ENCODE results near the gene POLL.

DNA sequence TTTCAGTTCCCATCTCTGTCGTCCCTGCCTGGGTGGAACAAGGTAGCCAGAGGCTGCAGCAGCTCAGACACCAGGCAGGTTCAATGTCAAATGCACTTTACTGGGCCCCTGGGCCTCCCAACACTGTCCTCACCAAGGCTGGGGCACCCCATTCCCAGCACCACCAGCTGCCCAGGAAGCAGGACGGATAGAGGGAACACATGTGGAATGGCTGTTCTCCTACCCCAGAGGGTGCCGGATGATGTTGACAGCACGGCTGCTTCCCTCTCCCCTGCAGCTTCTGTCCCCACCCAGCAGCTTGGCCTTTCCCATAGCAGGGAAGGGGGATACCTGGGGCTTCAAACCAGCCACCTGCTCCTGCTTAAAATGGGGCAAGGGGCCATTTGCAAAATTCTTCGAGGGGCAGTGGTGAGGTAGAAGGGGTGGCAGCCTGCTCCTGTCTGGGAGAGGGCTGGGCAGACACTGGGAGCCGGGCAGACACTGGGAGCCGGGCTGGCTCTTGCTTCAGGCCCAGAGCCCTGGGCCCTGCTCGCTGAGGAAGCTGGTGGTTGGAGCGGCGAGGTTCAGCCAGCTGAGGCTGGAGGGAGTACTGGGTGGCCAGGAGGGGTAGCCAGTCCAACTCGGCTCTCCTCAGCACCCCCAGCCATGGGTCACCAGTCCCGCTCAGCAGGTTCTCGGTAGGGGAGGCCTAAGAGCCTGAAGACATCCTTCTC is 9.1 kb downstream of the POLL start:
- TF ChIP-seq, protein P1, sequence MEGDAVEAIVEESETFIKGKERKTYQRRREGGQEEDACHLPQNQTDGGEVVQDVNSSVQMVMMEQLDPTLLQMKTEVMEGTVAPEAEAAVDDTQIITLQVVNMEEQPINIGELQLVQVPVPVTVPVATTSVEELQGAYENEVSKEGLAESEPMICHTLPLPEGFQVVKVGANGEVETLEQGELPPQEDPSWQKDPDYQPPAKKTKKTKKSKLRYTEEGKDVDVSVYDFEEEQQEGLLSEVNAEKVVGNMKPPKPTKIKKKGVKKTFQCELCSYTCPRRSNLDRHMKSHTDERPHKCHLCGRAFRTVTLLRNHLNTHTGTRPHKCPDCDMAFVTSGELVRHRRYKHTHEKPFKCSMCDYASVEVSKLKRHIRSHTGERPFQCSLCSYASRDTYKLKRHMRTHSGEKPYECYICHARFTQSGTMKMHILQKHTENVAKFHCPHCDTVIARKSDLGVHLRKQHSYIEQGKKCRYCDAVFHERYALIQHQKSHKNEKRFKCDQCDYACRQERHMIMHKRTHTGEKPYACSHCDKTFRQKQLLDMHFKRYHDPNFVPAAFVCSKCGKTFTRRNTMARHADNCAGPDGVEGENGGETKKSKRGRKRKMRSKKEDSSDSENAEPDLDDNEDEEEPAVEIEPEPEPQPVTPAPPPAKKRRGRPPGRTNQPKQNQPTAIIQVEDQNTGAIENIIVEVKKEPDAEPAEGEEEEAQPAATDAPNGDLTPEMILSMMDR (conservative IDR thresholded peaks at IDR 0.05; ENCODE audit: low read depth in 2 of 2) = no peak
- TF ChIP-seq, protein P2, sequence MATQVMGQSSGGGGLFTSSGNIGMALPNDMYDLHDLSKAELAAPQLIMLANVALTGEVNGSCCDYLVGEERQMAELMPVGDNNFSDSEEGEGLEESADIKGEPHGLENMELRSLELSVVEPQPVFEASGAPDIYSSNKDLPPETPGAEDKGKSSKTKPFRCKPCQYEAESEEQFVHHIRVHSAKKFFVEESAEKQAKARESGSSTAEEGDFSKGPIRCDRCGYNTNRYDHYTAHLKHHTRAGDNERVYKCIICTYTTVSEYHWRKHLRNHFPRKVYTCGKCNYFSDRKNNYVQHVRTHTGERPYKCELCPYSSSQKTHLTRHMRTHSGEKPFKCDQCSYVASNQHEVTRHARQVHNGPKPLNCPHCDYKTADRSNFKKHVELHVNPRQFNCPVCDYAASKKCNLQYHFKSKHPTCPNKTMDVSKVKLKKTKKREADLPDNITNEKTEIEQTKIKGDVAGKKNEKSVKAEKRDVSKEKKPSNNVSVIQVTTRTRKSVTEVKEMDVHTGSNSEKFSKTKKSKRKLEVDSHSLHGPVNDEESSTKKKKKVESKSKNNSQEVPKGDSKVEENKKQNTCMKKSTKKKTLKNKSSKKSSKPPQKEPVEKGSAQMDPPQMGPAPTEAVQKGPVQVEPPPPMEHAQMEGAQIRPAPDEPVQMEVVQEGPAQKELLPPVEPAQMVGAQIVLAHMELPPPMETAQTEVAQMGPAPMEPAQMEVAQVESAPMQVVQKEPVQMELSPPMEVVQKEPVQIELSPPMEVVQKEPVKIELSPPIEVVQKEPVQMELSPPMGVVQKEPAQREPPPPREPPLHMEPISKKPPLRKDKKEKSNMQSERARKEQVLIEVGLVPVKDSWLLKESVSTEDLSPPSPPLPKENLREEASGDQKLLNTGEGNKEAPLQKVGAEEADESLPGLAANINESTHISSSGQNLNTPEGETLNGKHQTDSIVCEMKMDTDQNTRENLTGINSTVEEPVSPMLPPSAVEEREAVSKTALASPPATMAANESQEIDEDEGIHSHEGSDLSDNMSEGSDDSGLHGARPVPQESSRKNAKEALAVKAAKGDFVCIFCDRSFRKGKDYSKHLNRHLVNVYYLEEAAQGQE (IDR thresholded peaks at IDR 0.05; ENCODE audit: unreplicated experiment) = no peak
- TF ChIP-seq EZH2phosphoT487 (IDR thresholded peaks at IDR 0.05; ENCODE audit: unreplicated experiment) (no peak), EZH2 (IDR thresholded peaks at IDR 0.05; ENCODE audit: low read depth, unreplicated experiment) (no peak), POLR2AphosphoS5 (IDR thresholded peaks at IDR 0.05; ENCODE audit: low read depth) (no peak), CREB1 (CRISPR knock-in tag; IDR thresholded peaks at IDR 0.05; ENCODE audit: low read depth) (no peak), JUNB (IDR thresholded peaks at IDR 0.05; ENCODE audit: unreplicated experiment) (no peak), ZNF331 (CRISPR knock-in tag; IDR thresholded peaks at IDR 0.05; ENCODE audit: low read depth) (no peak)
- TF ChIP-seq, protein P3, sequence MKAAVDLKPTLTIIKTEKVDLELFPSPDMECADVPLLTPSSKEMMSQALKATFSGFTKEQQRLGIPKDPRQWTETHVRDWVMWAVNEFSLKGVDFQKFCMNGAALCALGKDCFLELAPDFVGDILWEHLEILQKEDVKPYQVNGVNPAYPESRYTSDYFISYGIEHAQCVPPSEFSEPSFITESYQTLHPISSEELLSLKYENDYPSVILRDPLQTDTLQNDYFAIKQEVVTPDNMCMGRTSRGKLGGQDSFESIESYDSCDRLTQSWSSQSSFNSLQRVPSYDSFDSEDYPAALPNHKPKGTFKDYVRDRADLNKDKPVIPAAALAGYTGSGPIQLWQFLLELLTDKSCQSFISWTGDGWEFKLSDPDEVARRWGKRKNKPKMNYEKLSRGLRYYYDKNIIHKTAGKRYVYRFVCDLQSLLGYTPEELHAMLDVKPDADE (IDR thresholded peaks at IDR 0.05) = no peak

All from GM23338 (cell line).